ENCODE data around the gene GLIS1.

GLIS1 gene

GRCh38 chr1:53722025-53722424 lies 16.9 kb downstream of the GLIS1 start:
- DNase-seq (ENCODE audit: low read depth) = no peak
- TF ChIP-seq MAX (IDR thresholded peaks at IDR 0.05; ENCODE audit: low read depth, low read length) (no peak), POLR2A (IDR thresholded peaks at IDR 0.05; ENCODE audit: extremely low read depth, insufficient read length) (no peak), MYC (IDR thresholded peaks at IDR 0.05; ENCODE audit: low read depth, low read length) (no peak), CTCF (IDR thresholded peaks at IDR 0.05; ENCODE audit: low read depth, low read length) (no peak)
- no peak overlapping the region for H3K4me3 ChIP-seq (ENCODE audit: low read depth, low read length)

GRCh38 chr1:53721088-53721487 lies 17.9 kb downstream of the GLIS1 start:
- DNase-seq (ENCODE audit: low read depth) = no peak
- no peak overlapping the region for H3K4me3 ChIP-seq (ENCODE audit: low read depth, low read length)
- no peak for TF ChIP-seq POLR2A (IDR thresholded peaks at IDR 0.05; ENCODE audit: extremely low read depth, insufficient read length)
- no peak for TF ChIP-seq CTCF (IDR thresholded peaks at IDR 0.05; ENCODE audit: low read depth, low read length)
- no peak for TF ChIP-seq MAX (IDR thresholded peaks at IDR 0.05; ENCODE audit: low read depth, low read length)
- no peak for TF ChIP-seq MYC (IDR thresholded peaks at IDR 0.05; ENCODE audit: low read depth, low read length)

GRCh38 chr1:53719469-53719868 lies 19.5 kb downstream of the GLIS1 start:
- no peak for TF ChIP-seq MAX (IDR thresholded peaks at IDR 0.05; ENCODE audit: low read depth, low read length)
- TF ChIP-seq CTCF (IDR thresholded peaks at IDR 0.05; ENCODE audit: low read depth, low read length) = no peak
- TF ChIP-seq POLR2A (IDR thresholded peaks at IDR 0.05; ENCODE audit: extremely low read depth, insufficient read length) = no peak
- TF ChIP-seq MYC (IDR thresholded peaks at IDR 0.05; ENCODE audit: low read depth, low read length) = no peak
- H3K4me3 ChIP-seq (ENCODE audit: low read depth, low read length) = no peak overlapping the region
- DNase-seq (ENCODE audit: low read depth) = no peak

- no peak for TF ChIP-seq POLR2A (IDR thresholded peaks at IDR 0.05; ENCODE audit: extremely low read depth, insufficient read length)
- TF ChIP-seq MAX (IDR thresholded peaks at IDR 0.05; ENCODE audit: low read depth, low read length) = no peak
- TF ChIP-seq CTCF (IDR thresholded peaks at IDR 0.05; ENCODE audit: low read depth, low read length) = no peak
- TF ChIP-seq MYC (IDR thresholded peaks at IDR 0.05; ENCODE audit: low read depth, low read length) = no peak
- H3K4me3 ChIP-seq (ENCODE audit: low read depth, low read length) = no peak overlapping the region
- no peak for DNase-seq (ENCODE audit: low read depth)
These were observed 20.5 kb downstream of the GLIS1 start for GRCh38 chr1:53718443-53718842.

GRCh38 chr1:53717025-53717804 lies 21.7 kb downstream of the GLIS1 start:
- no peak for DNase-seq (ENCODE audit: low read depth)
- no peak overlapping the region for H3K4me3 ChIP-seq (ENCODE audit: low read depth, low read length)
- TF ChIP-seq MAX (IDR thresholded peaks at IDR 0.05; ENCODE audit: low read depth, low read length) (no peak), MYC (IDR thresholded peaks at IDR 0.05; ENCODE audit: low read depth, low read length) (no peak), POLR2A (IDR thresholded peaks at IDR 0.05; ENCODE audit: extremely low read depth, insufficient read length) (no peak), CTCF (IDR thresholded peaks at IDR 0.05; ENCODE audit: low read depth, low read length) (no peak)

Data from NB4 (cell line).